Uterus (tissue), 2 donors: ENCODE results near the gene CHCHD5.

Source experiments
- CTCF ChIP-seq, 4 experiments: fragments of 200-600 bp in 2 of 4; fragments of 450-650 bp in 2 of 4; sonication (generic) in 2 of 4; IDR thresholded peaks; one replicate each; pipeline ENCODE4 v1.5.1; 2016 to 2019; ENCODE audit warnings: antibody characterized with exemption in 4 of 4, mild to moderate bottlenecking in 2 of 4, moderate library complexity in 1 of 4
- POLR2A ChIP-seq, 2 donors: fragments of 450-650 bp; IDR thresholded peaks; one replicate each; pipeline ENCODE4 v1.6.1; 2016; ENCODE audit warnings: antibody characterized with exemption in 2 of 2, mild to moderate bottlenecking in 1 of 2, moderate library complexity in 1 of 2

GRCh38 chr2:112615051-112615450, 30.6 kb downstream of the CHCHD5 start:
- TF ChIP-seq CTCF (IDR thresholded peaks at IDR 0.05) (no peak), POLR2A (IDR thresholded peaks at IDR 0.05) (no peak)
